Parathyroid adenoma (tissue), 2 donors: ENCODE data around the gene CLCN2.

Experiments used
- H2AFZ ChIP-seq: fragments of 300-600 bp; sonication (generic); one replicate; pipeline ENCODE4 v1.7.0; 2017; ENCODE audit warnings: antibody characterized with exemption, mild to moderate bottlenecking
- H3K27ac ChIP-seq: fragments of 300-600 bp; sonication (generic); one replicate; pipeline ENCODE4 v1.7.0; 2017
- H3K27me3 ChIP-seq: fragments of 300-600 bp; sonication (generic); one replicate; pipeline ENCODE4 v1.7.0; 2017; ENCODE audit warnings: low read length; ENCODE audit not compliant: control insufficient read depth, insufficient read depth
- H3K36me3 ChIP-seq: fragments of 300-600 bp; sonication (generic); one replicate; pipeline ENCODE4 v1.7.0; 2017; ENCODE audit warnings: low read length; ENCODE audit not compliant: control insufficient read depth, insufficient read depth
- H3K4me1 ChIP-seq: fragments of 300-600 bp; sonication (generic); one replicate; pipeline ENCODE4 v1.7.0; 2017; ENCODE audit warnings: control low read depth
- H3K4me2 ChIP-seq: fragments of 300-600 bp; sonication (generic); one replicate; pipeline ENCODE4 v1.7.0; 2017; ENCODE audit warnings: low read length
- H3K4me3 ChIP-seq: fragments of 300-600 bp; sonication (generic); one replicate; pipeline ENCODE4 v1.7.0; 2017; ENCODE audit warnings: low read depth, low read length
- H3K79me2 ChIP-seq: fragments of 300-600 bp; sonication (generic); one replicate; pipeline ENCODE4 v1.7.0; 2017; ENCODE audit warnings: control low read depth
- H3K9ac ChIP-seq: fragments of 300-600 bp; sonication (generic); one replicate; pipeline ENCODE4 v1.7.0; 2017; ENCODE audit warnings: mild to moderate bottlenecking
- H3K9me3 ChIP-seq: fragments of 300-600 bp; sonication (generic); one replicate; pipeline ENCODE4 v1.7.0; 2017; ENCODE audit warnings: low read length; ENCODE audit not compliant: control insufficient read depth
- TF ChIP-seq, protein P1 (sequence below): fragments of 300-600 bp; sonication (generic); IDR thresholded peaks from one replicate; pipeline ENCODE4 v1.7.0; 2017; ENCODE audit warnings: antibody characterized with exemption, mild to moderate bottlenecking
- donor health status: primary hyperparathyroidism.

Gene CLCN2

DNA sequence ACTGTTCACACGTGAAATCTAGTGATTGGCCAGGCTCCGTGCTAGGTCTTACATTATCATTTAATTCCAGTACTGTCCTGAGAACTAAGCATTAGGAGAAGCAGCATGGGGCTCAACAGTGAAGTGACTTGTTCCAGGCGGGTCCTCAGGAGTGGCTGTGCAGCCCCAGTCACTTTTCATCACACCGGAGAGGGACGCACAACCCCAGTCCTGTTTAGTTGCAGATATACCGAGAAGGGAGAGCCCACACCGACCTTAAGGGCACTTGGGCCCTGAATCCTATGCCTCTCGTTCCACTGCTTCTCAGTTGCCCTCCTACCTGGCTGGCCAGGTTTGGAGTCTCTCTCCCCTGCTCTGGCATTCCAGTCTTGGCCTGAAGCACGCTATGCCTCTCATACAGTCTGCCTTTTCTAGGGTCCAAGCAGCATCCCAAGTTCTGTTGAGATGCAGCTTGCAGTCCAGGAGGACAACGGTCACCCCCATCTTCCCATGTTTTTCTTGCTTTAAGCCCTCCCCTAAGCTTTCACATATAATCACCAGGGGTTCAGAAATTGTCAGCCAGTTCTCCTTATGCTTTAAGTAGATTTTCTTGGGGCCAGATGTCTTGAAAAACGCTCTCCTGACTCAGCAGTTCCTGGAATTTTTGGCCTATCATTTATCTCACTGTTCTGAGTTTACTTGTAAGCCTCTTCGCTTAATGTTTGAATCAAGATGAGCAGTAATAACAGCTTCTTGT is 13.9 kb downstream of the CLCN2 start:
- TF ChIP-seq, protein P1, sequence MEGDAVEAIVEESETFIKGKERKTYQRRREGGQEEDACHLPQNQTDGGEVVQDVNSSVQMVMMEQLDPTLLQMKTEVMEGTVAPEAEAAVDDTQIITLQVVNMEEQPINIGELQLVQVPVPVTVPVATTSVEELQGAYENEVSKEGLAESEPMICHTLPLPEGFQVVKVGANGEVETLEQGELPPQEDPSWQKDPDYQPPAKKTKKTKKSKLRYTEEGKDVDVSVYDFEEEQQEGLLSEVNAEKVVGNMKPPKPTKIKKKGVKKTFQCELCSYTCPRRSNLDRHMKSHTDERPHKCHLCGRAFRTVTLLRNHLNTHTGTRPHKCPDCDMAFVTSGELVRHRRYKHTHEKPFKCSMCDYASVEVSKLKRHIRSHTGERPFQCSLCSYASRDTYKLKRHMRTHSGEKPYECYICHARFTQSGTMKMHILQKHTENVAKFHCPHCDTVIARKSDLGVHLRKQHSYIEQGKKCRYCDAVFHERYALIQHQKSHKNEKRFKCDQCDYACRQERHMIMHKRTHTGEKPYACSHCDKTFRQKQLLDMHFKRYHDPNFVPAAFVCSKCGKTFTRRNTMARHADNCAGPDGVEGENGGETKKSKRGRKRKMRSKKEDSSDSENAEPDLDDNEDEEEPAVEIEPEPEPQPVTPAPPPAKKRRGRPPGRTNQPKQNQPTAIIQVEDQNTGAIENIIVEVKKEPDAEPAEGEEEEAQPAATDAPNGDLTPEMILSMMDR, result no peak
- no peaks in the 10 kb centered on the region for H3K27me3 ChIP-seq

DNA sequence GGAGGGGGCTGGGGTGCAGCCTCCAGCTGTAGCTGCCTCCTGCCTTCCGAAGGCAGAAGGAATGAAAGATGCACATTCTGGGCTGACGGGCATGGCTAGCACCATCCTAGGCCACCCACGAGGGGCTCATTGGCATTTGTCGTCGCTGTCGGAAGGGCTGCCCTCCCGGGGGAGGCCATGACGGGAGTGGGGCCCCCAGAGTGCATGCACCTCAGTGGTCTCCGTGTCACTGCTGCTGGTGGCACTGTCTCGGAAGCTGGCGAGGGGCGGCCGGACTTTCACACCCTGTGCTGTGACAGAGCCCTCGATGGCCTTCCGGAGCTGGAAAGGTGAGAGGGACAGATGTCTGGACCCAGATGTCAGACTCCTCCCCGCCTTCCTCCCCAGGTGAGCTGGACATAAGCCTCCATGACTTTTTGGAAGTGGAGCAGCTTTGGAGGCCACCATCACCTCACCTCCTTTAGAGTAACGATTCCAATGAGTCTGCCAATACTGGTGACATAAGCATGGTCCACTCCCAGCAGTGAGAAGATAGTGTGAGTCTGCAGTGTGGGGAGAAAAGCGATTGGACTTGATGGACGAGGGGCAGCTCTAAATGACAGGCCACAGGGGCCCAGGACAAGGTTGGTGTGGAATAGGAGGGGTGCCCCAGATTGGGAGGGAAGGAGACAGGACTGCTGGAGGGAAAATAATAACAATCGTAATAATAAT is 14.8 kb downstream of the CLCN2 start:
- no peak overlapping the region for H2AFZ ChIP-seq
- TF ChIP-seq, protein P1, result no peak
- no peaks in the 10 kb centered on the region for H3K27me3 ChIP-seq
- H3K9me3 ChIP-seq, result no peaks in the 10 kb centered on the region
- peaks cover 16% of the 10 kb centered on the region for H3K79me2 ChIP-seq
- no peak overlapping the region for H3K27ac ChIP-seq
- no peaks in the 10 kb centered on the region for H3K36me3 ChIP-seq
- no peak overlapping the region for H3K4me3 ChIP-seq
- H3K4me2 ChIP-seq, result no peak overlapping the region
- H3K4me1 ChIP-seq, result peaks cover 14% of the 10 kb centered on the region
- H3K9ac ChIP-seq, result no peak overlapping the region

More for the DNA sequence above, 13.9 kb downstream of the CLCN2 start:
- Histone ChIP-seq H2AFZ (no peak overlapping the region), H3K4me3 (peak overlapping the region; percentile 7), H3K9ac (no peak overlapping the region), H3K9me3 (no peaks in the 10 kb centered on the region), H3K4me1 (peaks cover 14% of the 10 kb centered on the region), H3K4me2 (no peak overlapping the region), H3K36me3 (no peaks in the 10 kb centered on the region), H3K27ac (peak overlapping the region; percentile 26), H3K79me2 (peaks cover 10% of the 10 kb centered on the region)

DNA sequence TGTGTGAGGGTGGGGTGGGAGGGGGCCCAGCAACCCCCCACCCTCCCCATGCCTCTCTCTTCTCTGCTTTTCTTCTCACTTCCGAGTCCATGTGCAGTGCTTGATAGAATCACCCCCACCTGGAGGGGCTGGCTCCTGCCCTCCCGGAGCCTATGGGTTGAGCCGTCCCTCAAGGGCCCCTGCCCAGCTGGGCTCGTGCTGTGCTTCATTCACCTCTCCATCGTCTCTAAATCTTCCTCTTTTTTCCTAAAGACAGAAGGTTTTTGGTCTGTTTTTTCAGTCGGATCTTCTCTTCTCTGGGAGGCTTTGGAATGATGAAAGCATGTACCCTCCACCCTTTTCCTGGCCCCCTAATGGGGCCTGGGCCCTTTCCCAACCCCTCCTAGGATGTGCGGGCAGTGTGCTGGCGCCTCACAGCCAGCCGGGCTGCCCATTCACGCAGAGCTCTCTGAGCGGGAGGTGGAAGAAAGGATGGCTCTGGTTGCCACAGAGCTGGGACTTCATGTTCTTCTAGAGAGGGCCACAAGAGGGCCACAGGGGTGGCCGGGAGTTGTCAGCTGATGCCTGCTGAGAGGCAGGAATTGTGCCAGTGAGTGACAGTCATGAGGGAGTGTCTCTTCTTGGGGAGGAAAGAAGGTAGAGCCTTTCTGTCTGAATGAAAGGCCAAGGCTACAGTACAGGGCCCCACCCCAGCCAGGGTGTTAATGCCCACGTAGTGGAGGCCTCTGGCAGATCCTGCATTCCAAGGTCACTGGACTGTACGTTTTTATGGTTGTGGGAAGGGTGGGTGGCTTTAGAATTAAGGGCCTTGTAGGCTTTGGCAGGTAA is 15.9 kb downstream of the CLCN2 start:
- Histone ChIP-seq H3K4me3 (no peak overlapping the region), H3K9me3 (no peaks in the 10 kb centered on the region), H3K27me3 (no peaks in the 10 kb centered on the region), H2AFZ (no peak overlapping the region), H3K27ac (no peak overlapping the region), H3K4me1 (peaks cover 14% of the 10 kb centered on the region), H3K36me3 (no peaks in the 10 kb centered on the region), H3K4me2 (no peak overlapping the region), H3K9ac (no peak overlapping the region), H3K79me2 (peaks cover 27% of the 10 kb centered on the region)
- TF ChIP-seq, protein P1, result peak; percentile 76

DNA sequence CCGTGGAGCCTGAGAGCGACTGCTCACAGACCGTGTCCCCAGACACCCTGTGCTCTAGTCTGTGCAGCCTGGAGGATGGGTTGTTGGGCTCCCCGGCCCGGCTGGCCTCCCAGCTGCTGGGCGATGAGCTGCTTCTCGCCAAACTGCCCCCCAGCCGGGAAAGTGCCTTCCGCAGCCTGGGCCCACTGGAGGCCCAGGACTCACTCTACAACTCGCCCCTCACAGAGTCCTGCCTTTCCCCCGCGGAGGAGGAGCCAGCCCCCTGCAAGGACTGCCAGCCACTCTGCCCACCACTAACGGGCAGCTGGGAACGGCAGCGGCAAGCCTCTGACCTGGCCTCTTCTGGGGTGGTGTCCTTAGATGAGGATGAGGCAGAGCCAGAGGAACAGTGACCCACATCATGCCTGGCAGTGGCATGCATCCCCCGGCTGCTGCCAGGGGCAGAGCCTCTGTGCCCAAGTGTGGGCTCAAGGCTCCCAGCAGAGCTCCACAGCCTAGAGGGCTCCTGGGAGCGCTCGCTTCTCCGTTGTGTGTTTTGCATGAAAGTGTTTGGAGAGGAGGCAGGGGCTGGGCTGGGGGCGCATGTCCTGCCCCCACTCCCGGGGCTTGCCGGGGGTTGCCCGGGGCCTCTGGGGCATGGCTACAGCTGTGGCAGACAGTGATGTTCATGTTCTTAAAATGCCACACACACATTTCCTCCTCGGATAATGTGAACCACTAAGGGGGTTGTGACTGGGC is 16.7 kb downstream of the CLCN2 start:
- no peak overlapping the region for H3K4me3 ChIP-seq
- H3K27me3 ChIP-seq, result no peaks in the 10 kb centered on the region
- TF ChIP-seq, protein P1, result no peak
- H2AFZ ChIP-seq, result no peak overlapping the region
- H3K4me2 ChIP-seq, result no peak overlapping the region
- H3K4me1 ChIP-seq, result peaks cover 14% of the 10 kb centered on the region
- H3K9ac ChIP-seq, result no peak overlapping the region
- H3K79me2 ChIP-seq, result peaks cover 33% of the 10 kb centered on the region
- no peaks in the 10 kb centered on the region for H3K36me3 ChIP-seq
- H3K9me3 ChIP-seq, result no peaks in the 10 kb centered on the region
- H3K27ac ChIP-seq, result no peak overlapping the region
